ENCODE results near the gene FAM20A.
"Not testable (repeated sequence)": the region's sequence is repeated elsewhere in the genome, so short reads cannot be mapped to it uniquely, and the experiment has no call there.

The FAM20A gene

GRCh38 chr17:68505951-68506350, 95.2 kb downstream of the FAM20A start:
- in situ Hi-C loops (cut with MboI; ENCODE audit: low sequenced_read_pairs), result no loop called here

- in situ Hi-C loops (cut with MboI; ENCODE audit: low sequenced_read_pairs), result no loop called here
These were observed 100.1 kb downstream of the FAM20A start for GRCh38 chr17:68501074-68501473.

- in situ Hi-C loops (cut with MboI; ENCODE audit: low sequenced_read_pairs), result no loop called here
These were observed 101.6 kb downstream of the FAM20A start for GRCh38 chr17:68499587-68499986.

- in situ Hi-C loops (cut with MboI; ENCODE audit: low sequenced_read_pairs), result no loop called here
These were observed 102.5 kb downstream of the FAM20A start for GRCh38 chr17:68498479-68499326.

- in situ Hi-C loops (cut with MboI; ENCODE audit: low sequenced_read_pairs), result no loop called here
These were observed 103.3 kb downstream of the FAM20A start for GRCh38 chr17:68497885-68498319.

- in situ Hi-C loops (cut with MboI; ENCODE audit: low sequenced_read_pairs), result no loop called here
These were observed 106.1 kb downstream of the FAM20A start for GRCh38 chr17:68495081-68495480.

GRCh38 chr17:68492394-68493054, 108.6 kb downstream of the FAM20A start:
- in situ Hi-C loops (cut with MboI; ENCODE audit: low sequenced_read_pairs), result not testable (repeated sequence)

- in situ Hi-C loops (cut with MboI; ENCODE audit: low sequenced_read_pairs), result no loop called here
These were observed 109.6 kb downstream of the FAM20A start for GRCh38 chr17:68491381-68492231.

GRCh38 chr17:68489919-68490318, 111.2 kb downstream of the FAM20A start:
- in situ Hi-C loops (cut with MboI; ENCODE audit: low sequenced_read_pairs), result no loop called here
